ENCODE measurements around the gene RPL18A. TPM values are rescaled to one million over a fixed set of nuclear protein-coding genes. Genes with fewer than 3 reads are reported as not detected.

RPL18A gene
- total RNA-seq, 1 donor from 2014 or later = 1,909 TPM

GRCh38 chr19:17888260-17888659, 28.6 kb downstream of the RPL18A start:
- Mint-ChIP-seq H3K36me3 (ENCODE audit: low read depth, unreplicated experiment) (no peaks in the 10 kb centered on the region), H3K27ac (ENCODE audit: unreplicated experiment) (no peak overlapping the region), H3K9me3 (ENCODE audit: unreplicated experiment) (no peaks in the 10 kb centered on the region), H3K4me1 (ENCODE audit: low read depth, unreplicated experiment) (no peaks in the 10 kb centered on the region), H3K27me3 (ENCODE audit: low read depth, unreplicated experiment) (peaks cover 39% of the 10 kb centered on the region), H3K4me3 (ENCODE audit: unreplicated experiment) (no peak overlapping the region)
- no peak overlapping the region for H3K27ac ChIP-seq (ENCODE audit: low read depth, low read length)
- DNase-seq (ENCODE audit: low read depth) (no peak), FAIRE-seq (no peak)
- no peak overlapping the region for H2AFZ ChIP-seq (ENCODE audit: low read depth, low read length)
- H3K36me3 ChIP-seq (ENCODE audit: insufficient read depth, low read length) = no peaks in the 10 kb centered on the region
- H3K4me1 ChIP-seq (ENCODE audit: insufficient read depth, low read length) = no peaks in the 10 kb centered on the region
- no peaks in the 10 kb centered on the region for H3K79me2 ChIP-seq (ENCODE audit: insufficient read depth, low read length)
- H3K4me3 ChIP-seq (ENCODE audit: insufficient read depth, low read depth, low read length) = no peak overlapping the region
- H3K9me3 ChIP-seq (ENCODE audit: insufficient read depth, low read depth, low read length) = no peaks in the 10 kb centered on the region
- no peaks in the 10 kb centered on the region for H3K27me3 ChIP-seq (ENCODE audit: insufficient read depth, low read length)
- H4K20me1 ChIP-seq (ENCODE audit: insufficient read depth, low read length) = no peaks in the 10 kb centered on the region
- H3K9ac ChIP-seq (ENCODE audit: low read length) = no peak overlapping the region
- no peak overlapping the region for H3K4me2 ChIP-seq (ENCODE audit: low read length)
- no peak for TF ChIP-seq EZH2 (IDR thresholded peaks at IDR 0.05; ENCODE audit: insufficient read depth, low read length)
- TF ChIP-seq, protein P1, sequence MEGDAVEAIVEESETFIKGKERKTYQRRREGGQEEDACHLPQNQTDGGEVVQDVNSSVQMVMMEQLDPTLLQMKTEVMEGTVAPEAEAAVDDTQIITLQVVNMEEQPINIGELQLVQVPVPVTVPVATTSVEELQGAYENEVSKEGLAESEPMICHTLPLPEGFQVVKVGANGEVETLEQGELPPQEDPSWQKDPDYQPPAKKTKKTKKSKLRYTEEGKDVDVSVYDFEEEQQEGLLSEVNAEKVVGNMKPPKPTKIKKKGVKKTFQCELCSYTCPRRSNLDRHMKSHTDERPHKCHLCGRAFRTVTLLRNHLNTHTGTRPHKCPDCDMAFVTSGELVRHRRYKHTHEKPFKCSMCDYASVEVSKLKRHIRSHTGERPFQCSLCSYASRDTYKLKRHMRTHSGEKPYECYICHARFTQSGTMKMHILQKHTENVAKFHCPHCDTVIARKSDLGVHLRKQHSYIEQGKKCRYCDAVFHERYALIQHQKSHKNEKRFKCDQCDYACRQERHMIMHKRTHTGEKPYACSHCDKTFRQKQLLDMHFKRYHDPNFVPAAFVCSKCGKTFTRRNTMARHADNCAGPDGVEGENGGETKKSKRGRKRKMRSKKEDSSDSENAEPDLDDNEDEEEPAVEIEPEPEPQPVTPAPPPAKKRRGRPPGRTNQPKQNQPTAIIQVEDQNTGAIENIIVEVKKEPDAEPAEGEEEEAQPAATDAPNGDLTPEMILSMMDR (IDR thresholded peaks at IDR 0.05; ENCODE audit: insufficient read depth, low read depth, low read length) = no peak

DNA sequence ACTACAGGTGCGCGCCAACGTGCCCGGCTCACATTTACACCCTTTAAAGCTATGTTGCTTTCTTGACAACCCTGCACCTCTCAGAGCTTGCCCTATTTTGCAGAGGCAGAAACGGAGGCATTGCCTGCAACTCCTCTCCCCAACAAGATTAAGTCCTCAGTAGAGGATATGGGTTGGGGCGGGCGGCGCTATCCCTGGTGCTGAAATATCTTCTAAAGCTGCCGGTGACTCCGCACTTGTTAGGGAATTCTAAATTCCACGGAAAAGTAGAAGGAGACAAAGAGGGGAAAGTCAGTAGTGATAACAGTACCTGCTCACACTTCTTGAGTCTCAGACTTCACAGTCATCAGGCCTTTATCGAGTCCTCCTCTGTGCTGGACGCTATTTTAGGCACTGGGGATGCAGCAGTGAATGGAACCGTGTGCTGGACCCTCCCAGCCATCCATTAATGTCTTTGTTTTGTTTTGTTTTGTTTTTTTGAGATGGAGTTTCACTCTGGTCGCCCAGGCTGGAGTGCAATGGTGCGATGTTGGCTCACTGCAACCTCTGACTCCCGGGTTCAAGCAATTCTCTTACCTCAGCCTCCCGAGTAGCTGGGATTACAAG, 30.0 kb downstream of the RPL18A start:
- Histone ChIP-seq H3K79me2 (ENCODE audit: insufficient read depth, low read length) (no peaks in the 10 kb centered on the region), H3K9ac (ENCODE audit: low read length) (no peak overlapping the region), H2AFZ (ENCODE audit: low read depth, low read length) (no peak overlapping the region), H3K4me1 (ENCODE audit: insufficient read depth, low read length) (no peaks in the 10 kb centered on the region), H3K27ac (ENCODE audit: low read depth, low read length) (no peak overlapping the region), H3K27me3 (ENCODE audit: insufficient read depth, low read length) (no peaks in the 10 kb centered on the region), H3K9me3 (ENCODE audit: insufficient read depth, low read depth, low read length) (no peaks in the 10 kb centered on the region), H3K4me2 (ENCODE audit: low read length) (no peak overlapping the region), H4K20me1 (ENCODE audit: insufficient read depth, low read length) (no peaks in the 10 kb centered on the region), H3K36me3 (ENCODE audit: insufficient read depth, low read length) (no peaks in the 10 kb centered on the region), H3K4me3 (ENCODE audit: insufficient read depth, low read depth, low read length) (no peak overlapping the region)
- H3K9me3 Mint-ChIP-seq (ENCODE audit: unreplicated experiment) = no peaks in the 10 kb centered on the region
- peak; percentile 16 for DNase-seq (ENCODE audit: low read depth)
- H3K4me3 Mint-ChIP-seq (ENCODE audit: unreplicated experiment) = no peak overlapping the region
- peaks cover 43% of the 10 kb centered on the region for H3K27me3 Mint-ChIP-seq (ENCODE audit: low read depth, unreplicated experiment)
- H3K27ac Mint-ChIP-seq (ENCODE audit: unreplicated experiment) = no peak overlapping the region
- TF ChIP-seq, protein P1 (IDR thresholded peaks at IDR 0.05; ENCODE audit: insufficient read depth, low read depth, low read length) = no peak
- no peak for TF ChIP-seq EZH2 (IDR thresholded peaks at IDR 0.05; ENCODE audit: insufficient read depth, low read length)
- FAIRE-seq = no peak
- H3K36me3 Mint-ChIP-seq (ENCODE audit: low read depth, unreplicated experiment) = no peaks in the 10 kb centered on the region
- no peaks in the 10 kb centered on the region for H3K4me1 Mint-ChIP-seq (ENCODE audit: low read depth, unreplicated experiment)

DNA sequence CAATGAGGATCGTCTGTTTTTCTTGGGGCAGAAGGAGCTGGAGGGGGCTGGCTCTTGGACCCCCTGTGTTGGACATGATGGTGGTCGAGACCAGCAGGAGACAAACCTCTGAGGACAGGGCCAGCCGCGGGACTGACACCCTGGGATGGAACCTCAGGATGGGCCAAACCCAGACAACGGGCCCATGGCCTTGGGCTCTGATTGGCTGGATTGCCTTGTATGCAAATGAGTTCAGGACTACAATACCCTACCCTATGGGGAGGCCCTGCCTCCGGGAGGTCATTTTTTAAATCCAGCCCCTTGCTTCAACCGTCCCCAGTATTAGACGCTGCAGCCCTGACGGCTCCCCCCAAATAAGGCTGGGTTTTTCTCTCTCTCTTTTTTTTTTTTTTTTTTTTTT, 34.1 kb downstream of the RPL18A start:
- Mint-ChIP-seq H3K27me3 (ENCODE audit: low read depth, unreplicated experiment) (peaks cover 46% of the 10 kb centered on the region), H3K36me3 (ENCODE audit: low read depth, unreplicated experiment) (no peaks in the 10 kb centered on the region)

More for the DNA sequence above, 34.1 kb downstream of the RPL18A start:
- Histone ChIP-seq H3K36me3 (ENCODE audit: insufficient read depth, low read length) (no peaks in the 10 kb centered on the region), H3K4me1 (ENCODE audit: insufficient read depth, low read length) (no peaks in the 10 kb centered on the region), H3K9me3 (ENCODE audit: insufficient read depth, low read depth, low read length) (no peaks in the 10 kb centered on the region), H3K4me3 (ENCODE audit: insufficient read depth, low read depth, low read length) (no peak overlapping the region), H3K27me3 (ENCODE audit: insufficient read depth, low read length) (no peaks in the 10 kb centered on the region), H4K20me1 (ENCODE audit: insufficient read depth, low read length) (no peaks in the 10 kb centered on the region), H3K4me2 (ENCODE audit: low read length) (no peak overlapping the region), H3K79me2 (ENCODE audit: insufficient read depth, low read length) (no peaks in the 10 kb centered on the region), H3K27ac (ENCODE audit: low read depth, low read length) (no peak overlapping the region), H2AFZ (ENCODE audit: low read depth, low read length) (no peak overlapping the region), H3K9ac (ENCODE audit: low read length) (no peak overlapping the region)
- Mint-ChIP-seq H3K4me3 (ENCODE audit: unreplicated experiment) (no peak overlapping the region), H3K9me3 (ENCODE audit: unreplicated experiment) (no peaks in the 10 kb centered on the region), H3K4me1 (ENCODE audit: low read depth, unreplicated experiment) (no peaks in the 10 kb centered on the region), H3K27ac (ENCODE audit: unreplicated experiment) (no peak overlapping the region)
- DNase-seq (ENCODE audit: low read depth) (no peak), FAIRE-seq (no peak)
- TF ChIP-seq, protein P1 (IDR thresholded peaks at IDR 0.05; ENCODE audit: insufficient read depth, low read depth, low read length) = no peak
- no peak for TF ChIP-seq EZH2 (IDR thresholded peaks at IDR 0.05; ENCODE audit: insufficient read depth, low read length)

All from astrocyte (in vitro differentiated cells and primary cell).